ENCODE results near the gene RBM41. TPM values are rescaled to one million over a fixed set of nuclear protein-coding genes. Genes with fewer than 3 reads are reported as not detected.

Gene RBM41
- total RNA-seq, 1 donor from 2014 or later: 9.6 TPM

GRCh38 chrX:107029752-107030151 is 88.9 kb downstream of the RBM41 start:
- DNase-seq (ENCODE audit: low read depth, low spot score): no peak

DNA sequence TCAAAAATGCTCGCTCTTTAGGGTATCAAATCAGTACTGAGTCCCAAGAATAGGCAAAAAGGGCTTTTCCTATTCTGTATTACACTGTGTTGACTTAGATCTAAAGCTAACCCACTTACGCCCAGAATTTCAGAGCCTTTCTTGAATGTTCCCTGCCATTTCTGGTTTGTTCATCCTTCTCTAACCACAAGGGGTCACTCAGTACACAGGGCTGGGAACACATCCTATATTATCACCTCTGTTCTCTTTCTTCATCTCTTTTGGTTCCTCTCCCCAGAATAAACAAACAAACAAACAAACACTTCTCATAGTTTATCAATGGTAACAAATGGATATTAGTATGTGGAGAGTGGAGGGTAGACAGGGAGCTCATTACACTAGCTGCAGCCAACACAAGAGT is 93.1 kb downstream of the RBM41 start:
- no peak for DNase-seq (ENCODE audit: low read depth, low spot score)

DNA sequence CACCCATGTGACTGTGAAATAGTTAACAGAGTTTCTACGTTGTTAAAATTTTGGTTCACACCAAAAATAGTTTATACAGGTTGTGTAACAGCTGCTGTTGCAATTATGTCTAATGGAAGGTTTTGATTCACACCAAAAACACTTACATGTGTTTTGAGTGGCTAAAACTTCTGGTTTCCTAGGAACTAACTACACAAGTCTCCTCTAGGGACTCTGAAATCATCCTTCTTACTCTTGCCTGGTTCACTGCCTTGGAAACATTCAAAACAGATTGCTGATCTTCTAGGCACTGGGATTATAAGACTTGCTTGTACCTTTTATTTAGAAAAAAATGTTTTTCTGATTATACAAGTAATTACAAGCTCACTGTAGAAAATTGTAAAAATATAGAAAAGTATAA is 103.7 kb downstream of the RBM41 start:
- DNase-seq (ENCODE audit: low read depth, low spot score): no peak

Other genes with a start within 250 kb of the RBM41 start
- not detected in 2 replicates for gene RIPPLY1, start 215.5 kb downstream of the RBM41 start, total RNA-seq
- gene CLDN2, start 198.4 kb downstream of the RBM41 start, total RNA-seq: not detected in 2 replicates
- 17.2 and 21.2 TPM in 2 replicates for gene MORC4, start 118.6 kb downstream of the RBM41 start, total RNA-seq
- gene NUP62CL, start 87.6 kb upstream of the RBM41 start, total RNA-seq: 0.20 TPM in 1 of 2 replicates, not detected in the other
- gene DNAAF6, start 87.8 kb upstream of the RBM41 start, total RNA-seq: not detected in 2 replicates

All from pulmonary artery endothelial cell (primary cell).